SK-N-MC (cell line): ENCODE measurements around the gene TSTD2.

Experiments
- EZH2 ChIP-seq: fragments of 200-600 bp; sonication (generic); IDR thresholded peaks from one replicate; pipeline ENCODE4 v1.6.1; 2017; ENCODE audit warnings: antibody characterized with exemption
- POLR2AphosphoS5 ChIP-seq: IDR thresholded peaks from 2 replicates; pipeline ENCODE4 v1.6.1; 2012; ENCODE audit warnings: mild to moderate bottlenecking, low read depth, low read length, borderline replicate concordance

GRCh38 chr9:97555164-97555563 lies 78.0 kb downstream of the TSTD2 start:
- TF ChIP-seq POLR2AphosphoS5: no peak
- no peak for TF ChIP-seq EZH2
